Superior temporal gyrus (tissue), 1 donor: ENCODE results near the gene SNAP91.

Experiments
- DNase-seq: peaks from one replicate; pipeline ENCODE4 v3.0.0-alpha.2; 2016; ENCODE audit errors: extremely low spot score

SNAP91 gene

DNA sequence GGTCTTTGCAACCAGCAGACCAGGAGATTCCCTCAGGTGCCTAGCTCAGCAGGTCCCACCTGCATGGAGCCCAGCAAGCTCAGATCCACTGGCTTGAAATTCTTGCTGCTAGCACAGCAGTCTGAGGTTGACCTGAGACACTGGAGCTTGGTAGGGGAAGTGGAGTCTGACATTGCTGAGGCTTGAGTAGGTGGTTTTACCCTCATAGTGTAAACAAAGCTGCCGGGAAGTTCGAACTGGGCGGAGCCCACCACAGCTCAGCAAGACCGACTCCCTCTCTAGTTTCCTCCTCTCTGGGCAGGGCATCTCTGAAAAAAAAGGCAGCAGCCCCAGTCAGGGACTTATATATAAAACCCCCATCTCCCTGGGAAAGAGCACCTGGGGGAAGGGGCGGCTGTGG is 162.3 kb downstream of the SNAP91 start:
- DNase-seq: no peak

DNA sequence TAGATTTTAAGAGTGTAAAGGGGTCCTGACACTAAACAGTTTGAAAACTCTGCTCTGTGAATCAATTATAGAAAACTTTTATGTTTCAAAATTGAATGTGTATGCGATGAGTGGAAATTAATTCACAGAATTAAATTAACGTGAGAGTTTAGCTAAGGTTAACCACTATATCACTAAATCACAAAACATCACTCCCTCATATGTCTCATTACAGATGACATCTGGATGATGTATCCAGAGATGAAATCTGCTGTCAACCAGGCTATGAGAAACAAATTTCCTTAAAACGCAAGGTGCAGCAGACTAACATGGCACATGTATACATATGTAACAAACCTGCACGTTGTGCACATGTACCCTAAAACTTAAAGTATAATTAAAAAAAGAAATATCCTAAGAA is 169.2 kb downstream of the SNAP91 start:
- DNase-seq: no peak

DNA sequence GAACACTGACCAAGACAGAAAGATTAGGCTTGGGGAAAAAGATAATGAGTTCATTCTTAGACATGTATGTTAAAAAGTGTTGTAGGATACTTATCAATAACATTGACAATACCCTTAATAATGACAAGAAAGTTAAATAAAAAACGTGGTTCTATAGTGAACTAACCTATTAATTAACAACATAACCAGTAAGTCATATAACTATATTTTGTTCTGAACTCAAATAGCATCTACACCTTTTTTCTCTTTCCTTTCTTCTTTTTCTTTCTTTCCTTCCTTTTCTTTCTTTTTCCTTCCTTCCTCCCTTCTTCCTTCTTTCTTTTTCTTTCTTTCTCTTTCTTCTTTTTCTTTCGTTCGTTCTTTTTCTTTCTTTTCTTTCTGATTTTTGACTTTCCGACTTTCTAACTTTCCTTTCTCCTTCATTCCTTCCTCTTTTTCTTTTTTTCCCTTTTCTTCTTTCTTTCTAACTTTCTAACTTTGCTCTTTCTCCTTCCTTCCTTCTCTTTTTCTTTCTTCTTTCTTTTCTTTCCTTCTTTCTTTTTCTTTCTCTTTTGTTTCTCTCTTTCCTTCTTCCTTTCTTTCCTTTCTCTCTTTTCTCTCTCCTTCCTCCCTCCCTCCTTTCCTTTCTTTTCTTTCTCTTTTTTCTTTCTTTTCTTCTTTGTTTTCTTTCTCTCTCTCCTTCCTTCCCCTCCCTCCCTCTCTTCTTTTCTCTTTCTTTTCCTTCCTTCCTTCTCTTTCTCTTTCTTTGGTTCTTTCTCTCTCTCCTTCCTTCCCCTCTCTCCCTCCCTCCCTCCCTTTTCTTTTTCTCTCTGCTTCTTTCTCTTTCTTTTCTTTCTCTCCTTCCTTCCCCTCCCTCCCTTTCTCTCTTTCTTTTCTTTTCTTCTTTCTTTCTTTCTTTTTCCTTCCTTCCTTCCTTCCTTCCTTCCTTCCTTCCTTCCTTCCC is 172.0 kb downstream of the SNAP91 start:
- DNase-seq: no peak

DNA sequence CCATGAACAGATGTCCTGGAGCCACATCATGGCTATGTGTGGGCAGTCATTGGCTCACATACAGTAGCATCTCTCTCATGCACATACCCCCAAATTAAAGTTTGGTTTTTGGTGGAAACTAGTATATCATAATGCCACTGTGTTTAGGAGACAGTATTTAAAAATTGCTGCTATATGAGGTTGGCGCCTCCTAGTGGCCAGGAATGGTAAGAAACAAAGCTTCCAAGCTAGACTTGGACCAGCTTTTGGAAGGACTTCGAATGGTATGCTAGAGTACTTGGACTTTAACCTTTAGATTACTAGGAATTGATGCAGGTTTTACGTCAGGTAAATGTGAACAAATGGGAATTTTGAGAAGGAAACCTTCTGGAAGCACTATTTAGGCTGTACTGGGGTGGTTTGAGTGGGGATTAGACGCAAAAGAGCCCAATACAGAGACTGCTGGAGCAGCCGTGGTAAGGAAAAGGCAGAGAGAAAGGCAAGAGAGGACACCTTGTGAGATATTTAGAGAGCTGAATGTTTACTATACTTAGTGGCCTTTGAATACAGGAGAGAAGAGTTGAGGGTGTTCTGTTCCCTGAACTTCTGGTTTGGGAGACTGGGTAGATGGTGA is 172.8 kb downstream of the SNAP91 start:
- DNase-seq: no peak

DNA sequence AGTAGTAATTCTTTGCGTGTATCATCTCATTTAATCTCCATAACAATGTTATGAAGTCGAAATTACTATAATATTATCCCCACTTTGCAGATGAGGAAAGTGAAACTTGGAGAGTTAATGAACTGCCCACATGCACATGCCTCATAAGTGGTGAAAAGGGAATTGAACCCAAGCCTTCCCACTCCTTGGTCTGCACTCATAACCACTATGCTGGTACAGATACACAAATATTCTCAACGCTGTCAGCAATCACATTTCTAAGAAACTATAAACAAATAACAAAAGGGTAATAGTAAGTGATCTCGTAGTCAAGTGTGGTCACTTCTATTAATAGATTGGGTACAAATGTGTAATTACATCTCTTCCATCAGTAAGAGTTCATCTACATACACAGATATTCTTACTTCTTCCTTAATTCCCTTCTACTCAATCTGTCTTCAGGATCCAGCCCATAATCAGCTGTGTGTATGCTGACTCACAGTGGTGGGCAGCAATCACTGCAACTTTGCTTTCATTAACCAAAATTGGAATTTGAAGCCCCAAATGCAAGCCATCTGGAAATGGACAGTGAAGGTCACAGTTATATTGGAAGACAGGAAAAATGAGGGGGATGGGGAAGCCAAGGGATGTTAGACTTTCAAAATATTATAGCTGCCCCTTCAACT is 190.0 kb downstream of the SNAP91 start:
- no peak for DNase-seq

DNA sequence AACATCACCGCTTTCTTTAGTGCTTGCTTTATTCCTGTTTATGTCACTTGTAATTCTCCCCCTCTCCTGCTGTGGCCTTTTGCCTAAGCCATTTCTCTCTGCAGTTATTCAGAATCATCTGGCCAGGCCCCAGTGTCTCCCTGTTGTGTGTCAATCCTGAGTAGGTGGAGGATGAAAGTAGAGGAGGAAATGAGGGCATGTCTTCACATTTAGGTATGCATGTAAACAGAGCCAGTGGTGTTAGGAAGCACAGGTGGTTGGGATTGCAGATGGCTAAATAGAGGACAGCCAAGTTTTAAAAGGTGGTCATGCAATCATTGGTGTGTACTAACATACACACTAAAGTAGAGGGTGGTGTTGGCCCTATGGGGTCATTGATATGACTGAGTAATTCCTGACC is 191.4 kb downstream of the SNAP91 start:
- no peak for DNase-seq

DNA sequence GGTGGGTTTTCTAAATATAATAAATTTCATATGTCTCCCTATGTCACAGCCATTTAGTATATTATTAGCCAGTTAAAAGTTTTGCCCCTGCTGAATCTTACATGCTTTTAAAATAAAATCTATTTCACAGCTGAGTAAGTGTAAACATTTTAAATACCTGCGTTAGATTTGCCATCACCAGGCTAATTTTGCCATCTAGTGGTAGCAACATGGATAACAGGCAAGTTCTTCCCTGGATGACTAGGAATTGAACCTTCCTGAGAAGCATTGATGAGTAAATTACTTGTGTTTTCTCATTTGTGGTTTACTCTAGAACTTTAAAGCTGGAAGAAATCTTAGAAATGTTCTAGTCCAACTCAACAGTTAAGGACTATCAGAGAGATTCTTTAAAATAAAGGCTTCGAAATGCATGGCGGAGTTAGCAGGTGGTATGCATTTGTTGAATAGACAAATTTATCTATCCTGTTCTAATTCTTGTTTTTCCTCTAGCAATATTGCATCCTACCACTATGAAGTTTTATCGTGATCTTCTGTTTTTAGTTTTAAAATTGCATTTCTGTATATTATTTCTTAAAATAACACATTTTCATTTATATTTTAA is 193.9 kb downstream of the SNAP91 start:
- DNase-seq: peak; percentile 91

DNA sequence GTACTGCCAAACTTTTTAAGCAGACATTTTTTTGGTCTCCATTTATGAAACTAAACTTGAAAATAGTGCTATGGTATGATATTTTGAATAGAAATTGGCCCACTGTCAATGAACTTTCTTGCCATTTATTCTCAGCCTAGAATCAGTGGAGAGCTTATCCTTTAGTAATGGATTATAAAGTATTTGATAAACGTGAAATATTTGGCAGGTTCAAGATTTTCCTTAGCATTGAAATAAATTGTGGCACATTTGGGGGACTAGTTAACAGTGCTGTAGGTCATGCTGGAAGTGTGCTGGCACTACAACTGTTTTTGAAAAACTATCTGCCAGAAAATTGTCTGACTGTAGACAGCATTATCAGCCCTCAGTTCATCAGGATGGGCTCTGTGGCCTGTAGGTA is 194.4 kb downstream of the SNAP91 start:
- no peak for DNase-seq

DNA sequence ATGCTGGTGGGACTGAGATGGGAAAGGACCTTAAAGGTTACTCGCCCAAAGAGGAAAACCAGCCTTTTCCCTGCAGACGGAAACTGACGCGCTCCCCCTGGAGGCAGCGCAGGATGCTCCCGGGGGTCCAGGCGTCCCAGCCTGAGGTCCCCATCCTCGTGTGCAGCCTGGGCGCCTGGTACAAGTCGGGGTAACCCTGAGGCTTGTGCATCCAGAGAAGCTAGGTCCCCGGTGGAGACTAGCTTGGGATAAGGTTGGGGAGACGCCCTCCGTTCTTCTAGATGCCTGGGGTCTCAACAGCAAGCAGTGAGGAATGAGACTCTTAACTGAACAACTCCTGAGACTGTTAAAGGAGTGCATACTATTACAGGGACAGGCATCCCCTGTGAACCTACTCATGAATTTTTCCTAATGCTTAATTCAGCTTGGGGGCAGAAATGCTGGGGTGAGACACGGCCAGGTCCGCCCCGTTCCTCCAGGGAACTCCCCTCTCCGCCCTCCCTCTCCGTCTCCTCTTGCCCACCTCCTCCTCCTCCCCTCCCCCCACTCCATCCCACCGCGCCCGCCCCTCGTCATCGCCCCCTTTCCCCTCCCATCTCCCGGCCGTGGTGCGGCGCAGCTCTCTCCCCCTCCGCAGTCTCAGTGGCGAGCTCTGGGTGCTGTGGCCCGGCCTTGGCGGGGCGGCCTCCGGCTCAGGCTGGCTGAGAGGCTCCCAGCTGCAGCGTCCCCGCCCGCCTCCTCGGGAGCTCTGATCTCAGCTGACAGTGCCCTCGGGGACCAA is 196.8 kb downstream of the SNAP91 start, which contains the start of gene PRSS35:
PRSS35 (plus strand) TSS at position 634 of the 781 bp plus-strand sequence. CDS start 10,908 bp downstream, outside the sequence.
- no peak for DNase-seq

DNA sequence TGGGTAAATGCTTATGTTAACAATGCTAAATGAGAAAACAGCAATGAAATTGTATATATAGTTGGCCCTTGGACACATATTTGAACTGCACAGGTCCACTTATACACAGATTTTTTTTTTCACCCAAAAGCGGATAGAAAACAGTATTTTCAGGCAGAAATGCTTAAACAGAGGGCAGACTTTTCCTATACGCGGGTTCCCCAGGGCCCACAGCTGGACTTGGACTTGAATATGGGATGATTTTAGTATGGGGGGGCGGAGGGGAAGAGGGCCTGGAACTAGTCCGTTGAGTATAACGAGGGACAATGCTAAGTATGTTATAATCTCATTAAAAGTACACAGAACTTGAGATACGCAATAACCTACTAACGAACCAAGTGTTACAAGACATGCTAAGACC is 197.6 kb downstream of the SNAP91 start:
- DNase-seq: no peak

DNA sequence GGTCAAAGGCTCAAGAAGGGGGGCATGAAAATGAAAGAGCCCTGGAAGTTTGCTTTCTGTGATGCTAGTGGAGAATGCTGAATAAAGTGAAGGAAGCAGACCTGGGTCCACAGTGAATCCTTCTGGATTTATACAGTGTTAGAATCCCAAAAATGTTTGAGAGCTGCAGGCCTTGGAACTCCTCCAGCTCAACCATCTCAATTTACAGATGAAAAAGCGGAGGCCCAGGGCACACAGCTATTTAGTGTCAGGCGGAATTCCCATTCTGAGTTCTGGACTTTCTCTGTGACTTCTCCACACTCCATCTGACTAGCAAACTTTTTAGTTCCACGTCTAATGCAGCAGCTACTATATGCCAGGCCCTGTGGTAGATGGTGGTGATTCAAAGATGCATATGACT is 198.1 kb downstream of the SNAP91 start:
- DNase-seq: no peak

DNA sequence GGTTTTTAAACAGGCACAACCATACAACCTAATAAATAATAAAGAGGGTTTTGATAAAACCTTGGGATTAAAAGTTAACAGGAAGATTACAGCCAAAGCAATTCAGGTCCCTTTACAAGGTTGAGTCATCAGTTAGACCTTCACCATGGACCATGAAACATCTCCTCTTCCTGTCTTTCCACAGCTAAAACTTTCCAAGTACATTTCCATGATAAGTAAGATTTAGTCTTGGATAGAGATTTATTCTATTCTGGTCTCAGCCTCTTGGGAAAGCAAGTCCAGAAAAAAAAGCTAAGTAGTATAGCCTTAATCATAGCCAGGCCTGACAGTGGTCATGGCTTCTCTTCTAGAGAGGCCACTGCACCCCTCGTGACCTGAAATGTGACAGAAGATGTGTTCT is 199.5 kb downstream of the SNAP91 start:
- no peak for DNase-seq

DNA sequence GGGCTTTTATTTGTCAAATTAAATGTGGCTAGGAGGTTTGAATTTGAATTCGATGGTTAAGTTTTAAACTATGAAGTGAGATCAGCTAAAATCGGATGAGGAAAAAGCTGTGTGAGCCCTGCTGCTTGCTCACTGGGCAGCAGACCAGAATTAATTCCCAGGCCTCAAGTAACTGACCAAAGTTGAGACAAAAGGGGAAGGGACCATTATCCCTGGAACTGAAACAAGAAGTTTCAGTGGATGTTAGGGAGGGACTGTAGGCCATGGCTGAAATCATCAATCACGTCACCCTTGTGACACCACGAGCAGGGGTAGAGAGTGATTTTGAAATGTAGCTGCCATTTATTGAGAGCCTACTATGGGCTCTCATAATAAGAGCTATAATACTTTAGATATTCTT is 203.5 kb downstream of the SNAP91 start:
- DNase-seq: no peak
